Fibroblast of gingiva (primary cell): ENCODE results near the gene ZNF827.

Experiments
- DNase-seq: peaks from one replicate; pipeline ENCODE4 v3.0.0-alpha.2; 2011; ENCODE audit warnings: low read depth

ZNF827 gene

GRCh38 chr4:145887241-145887991 lies 51.2 kb downstream of the ZNF827 start:
- peak; percentile 80 for DNase-seq

- DNase-seq: no peak
Measured at GRCh38 chr4:145886871-145887240, 51.8 kb downstream of the ZNF827 start.

GRCh38 chr4:145885666-145886065 lies 53.0 kb downstream of the ZNF827 start:
- DNase-seq: no peak

- DNase-seq: no peak
Measured at GRCh38 chr4:145884775-145885174, 53.8 kb downstream of the ZNF827 start.

GRCh38 chr4:145883101-145883694 lies 55.4 kb downstream of the ZNF827 start:
- DNase-seq: no peak

- DNase-seq: no peak
Measured at GRCh38 chr4:145882604-145883003, 56.0 kb downstream of the ZNF827 start.

GRCh38 chr4:145881989-145882388 lies 56.6 kb downstream of the ZNF827 start:
- DNase-seq: no peak

- DNase-seq: no peak
Measured at GRCh38 chr4:145881576-145881975, 57.0 kb downstream of the ZNF827 start.

- no peak for DNase-seq
Measured at GRCh38 chr4:145880355-145880960, 58.2 kb downstream of the ZNF827 start.

GRCh38 chr4:145879598-145879997 lies 59.0 kb downstream of the ZNF827 start:
- peak; percentile 76 for DNase-seq

- peak; percentile 68 for DNase-seq
Measured at GRCh38 chr4:145878501-145879435, 59.9 kb downstream of the ZNF827 start.

GRCh38 chr4:145876531-145877180 lies 62.0 kb downstream of the ZNF827 start:
- no peak for DNase-seq

- DNase-seq: no peak
Measured at GRCh38 chr4:145873901-145874300, 64.7 kb downstream of the ZNF827 start.

GRCh38 chr4:145871209-145871608 lies 67.4 kb downstream of the ZNF827 start:
- no peak for DNase-seq

- no peak for DNase-seq
Measured at GRCh38 chr4:145870155-145871020, 68.2 kb downstream of the ZNF827 start.

GRCh38 chr4:145868637-145869409 lies 69.8 kb downstream of the ZNF827 start:
- no peak for DNase-seq

- DNase-seq: no peak
Measured at GRCh38 chr4:145867406-145867805, 71.2 kb downstream of the ZNF827 start.

GRCh38 chr4:145866991-145867390 lies 71.6 kb downstream of the ZNF827 start:
- no peak for DNase-seq

- no peak for DNase-seq
Measured at GRCh38 chr4:145865274-145865941, 73.2 kb downstream of the ZNF827 start.
